ENCODE results near the gene CCBE1. TPM values are rescaled to one million over a fixed set of nuclear protein-coding genes. Genes with fewer than 3 reads are reported as not detected.

The CCBE1 gene
- polyA plus RNA-seq, 2 of the 4 experiments (the other 2 are of a cell fraction) = 3.0 to 9.9 TPM

- no peak overlapping the region for H3K4me2 ChIP-seq
- FAIRE-seq (no peak), DNase-seq (ENCODE audit: low read depth in 1 of 2, low spot score in 1 of 2) (no peak), ATAC-seq (no peak)
- 78% methylated on average over 3 of the region's 3 CpGs for WGBS (ENCODE audit: missing lambda C conversion rate)
- no peaks in the 10 kb centered on the region for H3K9me3 ChIP-seq
- H3K27ac ChIP-seq = no peak overlapping the region
- H3K4me3 ChIP-seq = no peak overlapping the region
- CTCF ChIA-PET = no interaction called here
- peak; percentile 86 for TF ChIP-seq MAFK (IDR thresholded peaks at IDR 0.05; ENCODE audit: partially characterized antibody)
- TF ChIP-seq ELK1 (IDR thresholded peaks at IDR 0.05; ENCODE audit: low read depth, low read length) = no peak
- no peak for TF ChIP-seq ZFP36 (IDR thresholded peaks at IDR 0.05; ENCODE audit: borderline replicate concordance, partially characterized antibody)
- TF ChIP-seq EHF (CRISPR knock-in tag; IDR thresholded peaks at IDR 0.05) = no peak
- POLR2A ChIA-PET = no interaction called here
- no peaks in the 10 kb centered on the region for H3K4me1 ChIP-seq
These were observed 104.6 kb downstream of the CCBE1 start for GRCh38 chr18:59592624-59593023.

DNA sequence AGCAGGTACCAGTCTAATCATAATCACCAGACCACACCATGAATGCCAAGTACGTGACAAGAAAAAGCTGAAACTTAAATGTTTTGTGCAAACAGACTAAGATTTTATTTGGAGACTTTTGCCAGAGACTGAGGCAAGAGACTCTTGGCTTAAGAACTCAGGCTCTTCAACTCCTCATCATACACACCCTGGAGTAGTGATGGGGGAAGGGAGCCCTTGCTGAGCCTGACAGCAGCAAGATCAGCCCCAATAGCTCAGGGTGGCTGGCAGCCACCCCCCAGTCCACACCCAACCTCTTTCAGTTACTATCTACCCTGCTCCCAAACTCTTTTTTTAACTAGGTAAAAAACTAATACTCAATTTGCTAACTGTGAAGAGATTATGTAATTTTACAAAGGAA lies 114.8 kb downstream of the CCBE1 start:
- Histone ChIP-seq H3K4me1 (no peaks in the 10 kb centered on the region), H3K4me3 (no peak overlapping the region), H3K27ac (no peak overlapping the region), H3K9me3 (no peaks in the 10 kb centered on the region), H3K4me2 (no peak overlapping the region)
- no peak for ATAC-seq
- CTCF ChIA-PET = interaction anchor here (1.5 kb wide), 1 partner anchor 115 kb away, joined by 4 read pairs; the partner anchor contains the start of gene CCBE1
- TF ChIP-seq MAX (IDR thresholded peaks at IDR 0.05) (no peak), HOXB5 (CRISPR knock-in tag; IDR thresholded peaks at IDR 0.05) (no peak), CEBPB (IDR thresholded peaks at IDR 0.05) (no peak), HOXB13 (CRISPR knock-in tag; IDR thresholded peaks at IDR 0.05; ENCODE audit: low read depth) (no peak), CBX8 (IDR thresholded peaks at IDR 0.05) (no peak), POLR2A (IDR thresholded peaks at IDR 0.05; ENCODE audit: low read length) (no peak), HDAC2 (IDR thresholded peaks at IDR 0.05) (no peak), ZFP36 (IDR thresholded peaks at IDR 0.05; ENCODE audit: borderline replicate concordance, partially characterized antibody) (no peak), FOXS1 (CRISPR knock-in tag; IDR thresholded peaks at IDR 0.05) (no peak), ZSCAN20 (CRISPR knock-in tag; IDR thresholded peaks at IDR 0.05) (no peak), KDM1A (IDR thresholded peaks at IDR 0.05; ENCODE audit: low read depth) (no peak), NR3C1 (IDR thresholded peaks at IDR 0.05) (no peak), RAD21 (conservative IDR thresholded peaks at IDR 0.05 in 1 of 2, IDR thresholded peaks at IDR 0.05 in 1 of 2) (no peak), MYC (IDR thresholded peaks at IDR 0.05; ENCODE audit: borderline replicate concordance, low read length) (no peak), ZNF302 (CRISPR knock-in tag; IDR thresholded peaks at IDR 0.05) (no peak)
- TF ChIP-seq, protein P1, sequence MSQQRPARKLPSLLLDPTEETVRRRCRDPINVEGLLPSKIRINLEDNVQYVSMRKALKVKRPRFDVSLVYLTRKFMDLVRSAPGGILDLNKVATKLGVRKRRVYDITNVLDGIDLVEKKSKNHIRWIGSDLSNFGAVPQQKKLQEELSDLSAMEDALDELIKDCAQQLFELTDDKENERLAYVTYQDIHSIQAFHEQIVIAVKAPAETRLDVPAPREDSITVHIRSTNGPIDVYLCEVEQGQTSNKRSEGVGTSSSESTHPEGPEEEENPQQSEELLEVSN (IDR thresholded peaks at IDR 0.05; ENCODE audit: borderline replicate concordance, low read depth) = no peak
- TF ChIP-seq, protein P2, sequence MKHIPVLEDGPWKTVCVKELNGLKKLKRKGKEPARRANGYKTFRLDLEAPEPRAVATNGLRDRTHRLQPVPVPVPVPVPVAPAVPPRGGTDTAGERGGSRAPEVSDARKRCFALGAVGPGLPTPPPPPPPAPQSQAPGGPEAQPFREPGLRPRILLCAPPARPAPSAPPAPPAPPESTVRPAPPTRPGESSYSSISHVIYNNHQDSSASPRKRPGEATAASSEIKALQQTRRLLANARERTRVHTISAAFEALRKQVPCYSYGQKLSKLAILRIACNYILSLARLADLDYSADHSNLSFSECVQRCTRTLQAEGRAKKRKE (CRISPR knock-in tag; IDR thresholded peaks at IDR 0.05; ENCODE audit: low read depth) = no peak
- POLR2A ChIA-PET = no interaction called here
- 55% methylated on average over 1 of the region's 1 CpG for WGBS (ENCODE audit: missing lambda C conversion rate)
- DNase-seq (ENCODE audit: low read depth in 1 of 2, low spot score in 1 of 2) = no peak
- no peak for FAIRE-seq

GRCh38 chr18:59579509-59579908 lies 117.7 kb downstream of the CCBE1 start:
- Histone ChIP-seq H3K9me3 (no peaks in the 10 kb centered on the region), H3K4me1 (no peaks in the 10 kb centered on the region), H3K4me2 (no peak overlapping the region), H3K4me3 (no peak overlapping the region), H3K27ac (no peak overlapping the region)
- DNase-seq (ENCODE audit: low read depth in 1 of 2, low spot score in 1 of 2) (no peak), ATAC-seq (no peak), FAIRE-seq (no peak)
- CTCF ChIA-PET = interaction anchor here (0.7 kb wide), 1 partner anchor 13 kb away, joined by 3 read pairs; no protein-coding TSS in a partner anchor
- WGBS (ENCODE audit: missing lambda C conversion rate) = 43% methylated on average over 7 of the region's 7 CpGs
- POLR2A ChIA-PET = no interaction called here
- TF ChIP-seq, protein P1 (IDR thresholded peaks at IDR 0.05; ENCODE audit: borderline replicate concordance, low read depth) = no peak
- no peak for TF ChIP-seq EP300 (IDR thresholded peaks at IDR 0.05)
- no peak for TF ChIP-seq POLR2A (IDR thresholded peaks at IDR 0.05; ENCODE audit: low read length)
- no peak for TF ChIP-seq KDM1A (IDR thresholded peaks at IDR 0.05; ENCODE audit: low read depth)
- TF ChIP-seq CEBPB (IDR thresholded peaks at IDR 0.05) = no peak
- no peak for TF ChIP-seq POLR2AphosphoS2 (conservative IDR thresholded peaks at IDR 0.05; ENCODE audit: low read length)
- TF ChIP-seq BHLHE40 (IDR thresholded peaks at IDR 0.05; ENCODE audit: low read depth, low read length) = no peak
- no peak for TF ChIP-seq EHMT2 (IDR thresholded peaks at IDR 0.05; ENCODE audit: low read depth)
- no peak for TF ChIP-seq CHD2 (IDR thresholded peaks at IDR 0.05; ENCODE audit: low read length, partially characterized antibody)
- no peak for TF ChIP-seq NR3C1 (IDR thresholded peaks at IDR 0.05)
- TF ChIP-seq ZFP36 (IDR thresholded peaks at IDR 0.05; ENCODE audit: borderline replicate concordance, partially characterized antibody) = no peak
- TF ChIP-seq, protein P3, sequence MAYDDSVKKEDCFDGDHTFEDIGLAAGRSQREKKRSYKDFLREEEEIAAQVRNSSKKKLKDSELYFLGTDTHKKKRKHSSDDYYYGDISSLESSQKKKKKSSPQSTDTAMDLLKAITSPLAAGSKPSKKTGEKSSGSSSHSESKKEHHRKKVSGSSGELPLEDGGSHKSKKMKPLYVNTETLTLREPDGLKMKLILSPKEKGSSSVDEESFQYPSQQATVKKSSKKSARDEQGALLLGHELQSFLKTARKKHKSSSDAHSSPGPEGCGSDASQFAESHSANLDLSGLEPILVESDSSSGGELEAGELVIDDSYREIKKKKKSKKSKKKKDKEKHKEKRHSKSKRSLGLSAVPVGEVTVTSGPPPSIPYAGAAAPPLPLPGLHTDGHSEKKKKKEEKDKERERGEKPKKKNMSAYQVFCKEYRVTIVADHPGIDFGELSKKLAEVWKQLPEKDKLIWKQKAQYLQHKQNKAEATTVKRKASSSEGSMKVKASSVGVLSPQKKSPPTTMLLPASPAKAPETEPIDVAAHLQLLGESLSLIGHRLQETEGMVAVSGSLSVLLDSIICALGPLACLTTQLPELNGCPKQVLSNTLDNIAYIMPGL (CRISPR knock-in tag; IDR thresholded peaks at IDR 0.05; ENCODE audit: borderline replicate concordance) = no peak
